ENCODE measurements around the gene CAMTA1.

Gene CAMTA1

DNA sequence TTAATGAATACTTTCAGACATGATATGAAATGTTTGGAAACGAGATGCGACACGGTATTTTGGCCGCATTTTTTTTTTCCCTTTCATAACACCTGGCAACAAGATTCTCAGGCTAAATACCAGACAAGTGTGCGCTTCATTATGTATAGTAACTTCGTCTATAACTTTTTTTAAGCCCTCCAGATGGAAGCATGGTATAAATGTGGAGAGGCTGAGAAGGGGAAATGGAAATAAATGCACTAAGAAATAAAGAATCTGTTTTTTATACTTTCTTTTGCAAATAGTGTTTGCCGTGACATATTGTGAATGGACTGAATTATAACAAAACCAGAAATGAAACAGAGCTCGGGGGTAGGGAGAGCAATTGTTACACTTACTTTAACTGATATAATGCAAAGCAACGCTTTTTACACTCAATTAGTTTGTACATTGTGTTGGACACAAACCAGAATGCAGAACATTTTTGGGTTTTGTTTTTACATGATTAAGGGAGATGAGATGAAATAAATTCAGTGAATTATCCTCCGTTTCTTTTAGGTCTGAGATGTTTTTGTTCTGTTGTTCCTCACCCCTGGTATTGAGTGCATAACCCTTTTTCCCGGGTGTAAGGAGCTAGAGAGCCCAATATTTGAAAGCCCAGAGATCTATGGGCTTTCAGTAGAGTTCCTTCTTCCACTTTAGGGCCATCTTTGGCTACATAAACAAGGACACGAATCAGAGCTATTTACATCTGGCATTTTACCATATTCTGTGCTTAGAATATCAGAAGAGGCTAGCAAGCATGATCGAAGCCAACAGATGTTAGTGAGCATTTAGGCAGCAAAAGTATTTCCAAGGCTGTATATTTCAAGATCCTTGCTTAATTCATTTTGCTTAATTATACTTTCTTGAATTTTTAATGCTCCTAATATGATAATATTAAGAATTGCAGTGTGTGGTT, 478.0 kb downstream of the CAMTA1 start:
- H3K4me3 ChIP-seq (ENCODE audit: control insufficient read depth, low read depth, low read length), result no peak overlapping the region
- no peak for DNase-seq (ENCODE audit: low read depth)
- TF ChIP-seq, protein P1, sequence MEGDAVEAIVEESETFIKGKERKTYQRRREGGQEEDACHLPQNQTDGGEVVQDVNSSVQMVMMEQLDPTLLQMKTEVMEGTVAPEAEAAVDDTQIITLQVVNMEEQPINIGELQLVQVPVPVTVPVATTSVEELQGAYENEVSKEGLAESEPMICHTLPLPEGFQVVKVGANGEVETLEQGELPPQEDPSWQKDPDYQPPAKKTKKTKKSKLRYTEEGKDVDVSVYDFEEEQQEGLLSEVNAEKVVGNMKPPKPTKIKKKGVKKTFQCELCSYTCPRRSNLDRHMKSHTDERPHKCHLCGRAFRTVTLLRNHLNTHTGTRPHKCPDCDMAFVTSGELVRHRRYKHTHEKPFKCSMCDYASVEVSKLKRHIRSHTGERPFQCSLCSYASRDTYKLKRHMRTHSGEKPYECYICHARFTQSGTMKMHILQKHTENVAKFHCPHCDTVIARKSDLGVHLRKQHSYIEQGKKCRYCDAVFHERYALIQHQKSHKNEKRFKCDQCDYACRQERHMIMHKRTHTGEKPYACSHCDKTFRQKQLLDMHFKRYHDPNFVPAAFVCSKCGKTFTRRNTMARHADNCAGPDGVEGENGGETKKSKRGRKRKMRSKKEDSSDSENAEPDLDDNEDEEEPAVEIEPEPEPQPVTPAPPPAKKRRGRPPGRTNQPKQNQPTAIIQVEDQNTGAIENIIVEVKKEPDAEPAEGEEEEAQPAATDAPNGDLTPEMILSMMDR (IDR thresholded peaks at IDR 0.05; ENCODE audit: control insufficient read depth, insufficient read depth, low read depth, low read length, missing control alignments), result no peak

DNA sequence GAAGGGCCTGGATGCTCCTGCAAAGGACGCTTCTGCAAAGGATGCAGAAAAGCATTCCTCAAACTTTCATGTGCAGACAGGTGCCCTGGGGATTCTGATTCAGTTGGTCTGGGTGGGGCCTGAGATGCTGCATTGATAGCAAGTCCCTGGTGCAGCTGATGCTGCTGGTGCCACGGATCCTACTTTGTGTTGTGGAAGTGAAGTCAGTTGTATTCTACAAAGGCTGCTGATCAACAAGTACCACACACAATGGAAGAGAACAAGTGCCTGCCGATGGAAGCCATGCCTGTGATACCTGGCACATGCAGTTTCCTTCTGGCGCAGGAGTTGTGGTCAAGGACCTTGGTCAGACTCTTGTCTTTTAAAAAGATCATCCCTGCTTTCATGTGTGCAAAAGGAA, 478.8 kb downstream of the CAMTA1 start:
- TF ChIP-seq, protein P1 (IDR thresholded peaks at IDR 0.05; ENCODE audit: control insufficient read depth, insufficient read depth, low read depth, low read length, missing control alignments), result no peak
- DNase-seq (ENCODE audit: low read depth), result no peak

DNA sequence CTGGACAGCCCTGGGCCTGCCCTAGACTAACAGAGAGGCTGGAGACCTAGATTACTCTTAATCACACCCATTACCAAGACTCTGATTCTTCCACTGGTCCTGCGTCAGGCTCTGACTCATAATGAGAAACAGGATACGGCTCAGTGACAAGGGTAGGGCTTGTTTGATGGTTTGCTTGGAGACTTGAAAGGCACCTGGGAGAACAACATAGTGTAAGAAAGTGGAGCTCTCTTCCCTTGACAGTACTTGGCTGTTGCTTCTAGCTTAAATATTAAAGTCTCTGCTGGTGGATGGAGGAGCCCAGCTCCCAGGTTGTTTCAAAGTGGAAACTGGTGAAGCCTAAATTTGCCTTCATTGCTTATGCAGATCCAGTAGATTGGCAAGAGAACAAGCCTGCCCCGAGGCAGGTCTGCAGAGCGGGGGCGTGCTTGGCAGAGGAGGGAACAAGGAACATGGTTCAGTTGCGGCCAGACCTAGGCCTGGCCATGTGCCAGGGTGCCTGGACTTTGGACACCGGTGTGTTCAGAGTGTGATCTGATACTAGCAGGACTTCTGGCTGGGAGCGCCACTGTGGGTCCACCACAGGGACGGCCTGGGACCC, 480.6 kb downstream of the CAMTA1 start:
- DNase-seq (ENCODE audit: low read depth), result peak; percentile 45
- TF ChIP-seq, protein P1 (IDR thresholded peaks at IDR 0.05; ENCODE audit: control insufficient read depth, insufficient read depth, low read depth, low read length, missing control alignments), result no peak
- no peak overlapping the region for H3K4me3 ChIP-seq (ENCODE audit: control insufficient read depth, low read depth, low read length)

More for the DNA sequence above, 478.8 kb downstream of the CAMTA1 start:
- no peak overlapping the region for H3K4me3 ChIP-seq (ENCODE audit: control insufficient read depth, low read depth, low read length)

DNA sequence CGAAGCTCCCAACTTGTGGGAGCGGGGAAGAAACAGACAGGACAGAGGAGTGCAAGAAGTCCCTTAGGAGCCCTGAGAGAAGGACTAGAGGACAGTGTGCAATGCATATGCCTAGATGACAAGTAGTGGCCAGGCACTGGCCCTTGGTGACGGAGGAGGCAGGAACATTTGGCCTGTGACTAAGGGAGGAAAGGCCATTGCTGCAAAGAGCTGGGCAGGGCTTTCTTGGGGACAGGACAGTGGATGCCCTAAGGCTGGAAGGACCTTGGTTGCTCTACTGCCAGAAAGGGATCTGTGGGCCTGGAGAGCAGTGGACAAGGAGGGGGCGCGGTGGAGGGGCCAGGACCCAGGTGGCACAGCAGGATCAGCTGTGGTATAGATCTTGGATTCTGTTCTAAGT, 481.3 kb downstream of the CAMTA1 start:
- no peak overlapping the region for H3K4me3 ChIP-seq (ENCODE audit: control insufficient read depth, low read depth, low read length)
- TF ChIP-seq, protein P1 (IDR thresholded peaks at IDR 0.05; ENCODE audit: control insufficient read depth, insufficient read depth, low read depth, low read length, missing control alignments), result no peak
- DNase-seq (ENCODE audit: low read depth), result no peak

DNA sequence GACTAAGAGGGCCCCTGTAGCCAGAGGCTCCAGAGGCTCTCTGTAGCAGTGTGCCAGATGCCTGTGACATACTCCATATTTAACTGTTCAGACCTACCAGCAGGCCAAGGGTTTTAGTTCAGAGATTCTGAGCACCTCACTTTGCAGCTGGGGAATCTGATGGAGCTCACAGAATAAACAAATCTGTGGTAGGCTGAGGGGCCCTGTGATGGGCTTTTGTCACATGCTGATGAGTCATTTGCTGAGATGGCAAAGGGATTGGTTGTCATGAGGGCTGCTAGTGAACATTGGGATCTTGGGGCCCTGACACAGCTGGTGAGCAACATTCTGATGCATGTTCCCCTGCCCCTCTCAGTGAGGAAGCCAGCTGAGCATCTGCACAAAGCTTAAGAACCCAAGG, 482.2 kb downstream of the CAMTA1 start:
- TF ChIP-seq, protein P1 (IDR thresholded peaks at IDR 0.05; ENCODE audit: control insufficient read depth, insufficient read depth, low read depth, low read length, missing control alignments), result no peak
- H3K4me3 ChIP-seq (ENCODE audit: control insufficient read depth, low read depth, low read length), result no peak overlapping the region
- no peak for DNase-seq (ENCODE audit: low read depth)

DNA sequence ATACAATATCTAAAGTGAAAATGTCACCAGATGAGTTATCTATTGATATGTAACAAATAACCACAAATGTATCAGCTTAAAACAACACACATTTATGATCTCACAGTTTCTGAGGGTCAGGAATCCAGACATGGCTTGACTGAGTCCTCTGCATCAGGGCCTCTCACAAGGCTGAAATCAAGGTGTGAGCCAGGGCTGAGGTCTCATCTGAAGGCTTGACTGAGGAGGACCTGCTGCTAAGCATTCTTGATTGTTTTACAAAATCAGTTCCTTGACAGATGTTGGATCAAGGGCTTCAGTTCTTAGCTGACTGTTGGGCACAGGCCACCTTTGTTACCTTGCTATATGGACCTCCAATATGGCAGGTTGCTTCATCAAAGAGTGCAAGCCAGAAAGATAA, 483.7 kb downstream of the CAMTA1 start:
- TF ChIP-seq, protein P1 (IDR thresholded peaks at IDR 0.05; ENCODE audit: control insufficient read depth, insufficient read depth, low read depth, low read length, missing control alignments), result no peak
- H3K4me3 ChIP-seq (ENCODE audit: control insufficient read depth, low read depth, low read length), result no peak overlapping the region
- no peak for DNase-seq (ENCODE audit: low read depth)

All from AG09309 (cell line).